K562 (cell line): Measurements from ENCODE around the gene SFT2D2. TPM values are rescaled to one million over a fixed set of nuclear protein-coding genes. Genes with fewer than 3 reads are reported as not detected.

ENCODE experiments used
- BRF1 ChIP-seq: IDR thresholded peaks from 3 replicates; pipeline ENCODE4 v1.6.1; 2011; ENCODE audit warnings: borderline replicate concordance, mild to moderate bottlenecking; ENCODE audit not compliant: insufficient read length; ENCODE audit errors: extremely low read depth
- C11orf30 ChIP-seq: fragments of 450-650 bp; IDR thresholded peaks from 2 replicates; pipeline ENCODE4 v1.6.1; 2016; ENCODE audit warnings: low read depth, mild to moderate bottlenecking
- CBFB ChIP-seq: sonication (generic); formaldehyde crosslinking; IDR thresholded peaks from 2 replicates; pipeline ENCODE4 v1.4.0; 2020; ENCODE audit warnings: mild to moderate bottlenecking, missing genetic modification reagents
- FOXK1 ChIP-seq: sonication (generic); formaldehyde crosslinking; IDR thresholded peaks from 2 replicates; pipeline ENCODE4 v1.8.0; 2022; ENCODE audit warnings: missing genetic modification reagents, mild to moderate bottlenecking, borderline replicate concordance
- HES1 ChIP-seq: fragments of 450-650 bp; IDR thresholded peaks from 2 replicates; pipeline ENCODE4 v1.6.1; 2016; ENCODE audit warnings: low read depth, mild to moderate bottlenecking, moderate library complexity
- NCOA6 ChIP-seq: fragments of 450-650 bp; IDR thresholded peaks from 2 replicates; pipeline ENCODE4 v1.6.1; 2017; ENCODE audit warnings: mild to moderate bottlenecking
- NFXL1 ChIP-seq: fragments of 450-650 bp; formaldehyde crosslinking; IDR thresholded peaks from 2 replicates; pipeline ENCODE4 v1.4.0; 2021; ENCODE audit warnings: mild to moderate bottlenecking
- POLR2B ChIP-seq: fragments of 450-650 bp; IDR thresholded peaks from 2 replicates; pipeline ENCODE4 v1.6.1; 2018; ENCODE audit warnings: low read depth; ENCODE audit not compliant: partially characterized antibody
- PURB ChIP-seq: sonication (generic); formaldehyde crosslinking; IDR thresholded peaks from 2 replicates; pipeline ENCODE4 v1.9.0; 2021; ENCODE audit warnings: low read depth, mild to moderate bottlenecking, missing genetic modification reagents
- RBM22 ChIP-seq: fragments of 200-400 bp; formaldehyde crosslinking; IDR thresholded peaks from 2 replicates; pipeline ENCODE4 v1.6.1; 2018; ENCODE audit warnings: low read length, low read depth; ENCODE audit not compliant: poor library complexity, severe bottlenecking
- RFX1 ChIP-seq: fragments of 450-650 bp; IDR thresholded peaks from 2 replicates; pipeline ENCODE4 v1.6.1; 2016; ENCODE audit warnings: mild to moderate bottlenecking, moderate library complexity
- RHOXF2B ChIP-seq: fragments of 250-450 bp; sonication (Bioruptor Pico); conservative IDR thresholded peaks from 2 replicates; pipeline ENCODE4 v1.5.1; 2021
- SAP30 ChIP-seq: fragments of 200-600 bp; sonication (generic); IDR thresholded peaks from 2 replicates; pipeline ENCODE4 v1.6.1; 2012; ENCODE audit warnings: borderline replicate concordance, low read depth, mild to moderate bottlenecking, moderate library complexity, low read length, control low read depth, inconsistent platforms; ENCODE audit not compliant: insufficient read depth, poor library complexity, severe bottlenecking
- SMARCC2 ChIP-seq: fragments of 450-650 bp; IDR thresholded peaks from 2 replicates; pipeline ENCODE4 v1.6.1; 2017; ENCODE audit warnings: antibody characterized with exemption, moderate library complexity, mild to moderate bottlenecking, low read depth
- SP1 ChIP-seq: sonication (generic); formaldehyde crosslinking; IDR thresholded peaks from 2 replicates; pipeline ENCODE4 v1.8.1; 2022; ENCODE audit warnings: mild to moderate bottlenecking, missing genetic modification reagents
- ZBED1 ChIP-seq: IDR thresholded peaks from 2 replicates; pipeline ENCODE4 v1.6.1; 2014
- ZBTB17 ChIP-seq: fragments of 450-650 bp; formaldehyde crosslinking; IDR thresholded peaks from 2 replicates; pipeline ENCODE4 v1.4.0; 2020; ENCODE audit warnings: mild to moderate bottlenecking
- ZBTB8A ChIP-seq: fragments of 450-650 bp; IDR thresholded peaks from 2 replicates; pipeline ENCODE4 v1.6.1; 2018; ENCODE audit warnings: mild to moderate bottlenecking, moderate library complexity; ENCODE audit not compliant: partially characterized antibody
- ZFP36 ChIP-seq: fragments of 150-350 bp; IDR thresholded peaks from 2 replicates; pipeline ENCODE4 v1.6.1; 2018; ENCODE audit warnings: low read length, low read depth; ENCODE audit not compliant: partially characterized antibody
- ZKSCAN1 ChIP-seq: fragments of 150-350 bp; IDR thresholded peaks from 2 replicates; pipeline ENCODE4 v1.6.1; 2016; ENCODE audit warnings: low read depth, low read length
- ZNF143 ChIP-seq: sonication (generic); formaldehyde crosslinking; IDR thresholded peaks from 2 replicates; pipeline ENCODE4 v1.9.0; 2022; ENCODE audit warnings: mild to moderate bottlenecking, missing genetic modification reagents
- ZNF239 ChIP-seq: fragments of 250-450 bp; sonication (Bioruptor Pico); IDR thresholded peaks from 2 replicates; pipeline ENCODE4 v1.4.0; 2020; ENCODE audit warnings: mild to moderate bottlenecking
- ZNF551 ChIP-seq: fragments of 250-450 bp; sonication (Bioruptor Pico); IDR thresholded peaks from 2 replicates; pipeline ENCODE4 v1.5.0; 2021; ENCODE audit warnings: mild to moderate bottlenecking, moderate library complexity
- ZNF764 ChIP-seq: fragments of 250-450 bp; sonication (Bioruptor Pico); IDR thresholded peaks from 2 replicates; pipeline ENCODE4 v1.4.0; 2020; ENCODE audit warnings: low read depth, mild to moderate bottlenecking, moderate library complexity
- polyA plus RNA-seq, 8 experiments: library from polyadenylated mRNA; depleted of rRNA in 4 of 8; stranded (reverse) in 5 of 8; unstranded in 3 of 8; fragments of >200 nt; fragmentation: Nextera tagmentation in 2 of 8; fragmentation: Illumina TruSeq in 1 of 8; extraction: Ambion mirVana in 2 of 8; extraction: Trizol in 1 of 8; gene quantifications; 2 replicates each; pipeline versions ENCODE4 v1.2.1 to v1.2.3, GENCODE V29; 2011 to 2014; ENCODE audit warnings: inconsistent platforms in 1 of 8, missing spikeins in 1 of 8
- total RNA-seq, 7 experiments: library from RNA; depleted of rRNA in 6 of 7; stranded (reverse); fragments of >200 nt in 6 of 7; fragmentation: Illumina TruSeq in 2 of 7; extraction: Trizol in 2 of 7; gene quantifications; 2 replicates each; pipeline versions ENCODE4 v1.2.1 to v1.2.3, GENCODE V29; 2011 to 2021; ENCODE audit warnings: low replicate concordance in 1 of 7
- TF ChIP-seq, protein P1 (sequence below): sonication (generic); formaldehyde crosslinking; IDR thresholded peaks from 2 replicates; pipeline ENCODE4 v1.9.0; 2022; ENCODE audit warnings: mild to moderate bottlenecking, missing genetic modification reagents
- TF ChIP-seq, protein P2 (sequence below): fragments of 450-650 bp; formaldehyde crosslinking; IDR thresholded peaks from 2 replicates; pipeline ENCODE4 v1.4.0; 2022; ENCODE audit warnings: missing genetic modification characterization
- TF ChIP-seq, protein P3 (sequence below): sonication (generic); formaldehyde crosslinking; IDR thresholded peaks from 2 replicates; pipeline ENCODE4 v1.8.0; 2022; ENCODE audit warnings: mild to moderate bottlenecking, missing genetic modification reagents

The SFT2D2 gene
- total and polyA plus RNA-seq, 9 of the 15 experiments (the other 6 are each of a cell fraction or from before 2014, with no cell fraction given) = 3.4 to 50.1 (median 21.6) TPM

DNA sequence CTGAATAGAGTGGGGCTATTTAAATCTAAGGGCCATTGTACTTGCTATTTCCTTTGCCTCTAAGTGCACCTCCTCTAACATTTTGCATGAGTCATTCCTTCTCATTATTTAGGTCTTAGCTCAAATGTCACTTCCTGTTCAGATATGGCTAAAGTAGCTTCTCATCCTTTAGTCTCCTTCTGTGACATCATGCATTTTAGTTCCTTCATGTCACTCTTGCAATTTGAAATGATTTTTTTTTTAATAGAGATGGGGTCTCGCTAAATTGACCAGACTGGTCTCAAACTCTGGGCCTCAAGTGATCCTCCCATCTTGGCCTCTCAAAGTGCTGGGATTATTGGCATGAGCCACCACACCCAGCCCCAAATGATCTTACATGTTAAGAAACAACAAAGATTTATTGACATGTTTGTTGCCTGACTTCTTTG lies 61.4 kb downstream of the SFT2D2 start (continued):
- TF ChIP-seq ZNF551 (CRISPR knock-in tag) (no peak), SP1 (no peak), POLR2B (no peak), SMARCC2 (peak; percentile 70), ZNF764 (no peak), ZBTB17 (CRISPR knock-in tag) (no peak), ZKSCAN1 (no peak), SAP30 (no peak), ZNF143 (CRISPR knock-in tag) (no peak), HES1 (no peak), FOXK1 (no peak), RFX1 (no peak), BRF1 (no peak), ZNF239 (CRISPR knock-in tag) (no peak), CBFB (CRISPR knock-in tag) (no peak), ZFP36 (no peak), RBM22 (no peak), NCOA6 (no peak), RHOXF2B (CRISPR knock-in tag) (no peak), NFXL1 (CRISPR knock-in tag) (no peak), ZBTB8A (no peak), PURB (CRISPR knock-in tag) (no peak), C11orf30 (peak; percentile 92), ZBED1 (no peak)
- TF ChIP-seq, protein P1, sequence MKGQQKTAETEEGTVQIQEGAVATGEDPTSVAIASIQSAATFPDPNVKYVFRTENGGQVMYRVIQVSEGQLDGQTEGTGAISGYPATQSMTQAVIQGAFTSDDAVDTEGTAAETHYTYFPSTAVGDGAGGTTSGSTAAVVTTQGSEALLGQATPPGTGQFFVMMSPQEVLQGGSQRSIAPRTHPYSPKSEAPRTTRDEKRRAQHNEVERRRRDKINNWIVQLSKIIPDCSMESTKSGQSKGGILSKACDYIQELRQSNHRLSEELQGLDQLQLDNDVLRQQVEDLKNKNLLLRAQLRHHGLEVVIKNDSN = no peak
- TF ChIP-seq, protein P2, sequence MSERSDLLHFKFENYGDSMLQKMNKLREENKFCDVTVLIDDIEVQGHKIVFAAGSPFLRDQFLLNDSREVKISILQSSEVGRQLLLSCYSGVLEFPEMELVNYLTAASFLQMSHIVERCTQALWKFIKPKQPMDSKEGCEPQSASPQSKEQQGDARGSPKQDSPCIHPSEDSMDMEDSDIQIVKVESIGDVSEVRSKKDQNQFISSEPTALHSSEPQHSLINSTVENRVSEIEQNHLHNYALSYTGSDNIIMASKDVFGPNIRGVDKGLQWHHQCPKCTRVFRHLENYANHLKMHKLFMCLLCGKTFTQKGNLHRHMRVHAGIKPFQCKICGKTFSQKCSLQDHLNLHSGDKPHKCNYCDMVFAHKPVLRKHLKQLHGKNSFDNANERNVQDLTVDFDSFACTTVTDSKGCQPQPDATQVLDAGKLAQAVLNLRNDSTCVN (CRISPR knock-in tag) = no peak
- TF ChIP-seq, protein P3, sequence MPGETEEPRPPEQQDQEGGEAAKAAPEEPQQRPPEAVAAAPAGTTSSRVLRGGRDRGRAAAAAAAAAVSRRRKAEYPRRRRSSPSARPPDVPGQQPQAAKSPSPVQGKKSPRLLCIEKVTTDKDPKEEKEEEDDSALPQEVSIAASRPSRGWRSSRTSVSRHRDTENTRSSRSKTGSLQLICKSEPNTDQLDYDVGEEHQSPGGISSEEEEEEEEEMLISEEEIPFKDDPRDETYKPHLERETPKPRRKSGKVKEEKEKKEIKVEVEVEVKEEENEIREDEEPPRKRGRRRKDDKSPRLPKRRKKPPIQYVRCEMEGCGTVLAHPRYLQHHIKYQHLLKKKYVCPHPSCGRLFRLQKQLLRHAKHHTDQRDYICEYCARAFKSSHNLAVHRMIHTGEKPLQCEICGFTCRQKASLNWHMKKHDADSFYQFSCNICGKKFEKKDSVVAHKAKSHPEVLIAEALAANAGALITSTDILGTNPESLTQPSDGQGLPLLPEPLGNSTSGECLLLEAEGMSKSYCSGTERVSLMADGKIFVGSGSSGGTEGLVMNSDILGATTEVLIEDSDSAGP (CRISPR knock-in tag) = no peak
